ENCODE measurements around the gene NR5A2.

NR5A2 gene

DNA sequence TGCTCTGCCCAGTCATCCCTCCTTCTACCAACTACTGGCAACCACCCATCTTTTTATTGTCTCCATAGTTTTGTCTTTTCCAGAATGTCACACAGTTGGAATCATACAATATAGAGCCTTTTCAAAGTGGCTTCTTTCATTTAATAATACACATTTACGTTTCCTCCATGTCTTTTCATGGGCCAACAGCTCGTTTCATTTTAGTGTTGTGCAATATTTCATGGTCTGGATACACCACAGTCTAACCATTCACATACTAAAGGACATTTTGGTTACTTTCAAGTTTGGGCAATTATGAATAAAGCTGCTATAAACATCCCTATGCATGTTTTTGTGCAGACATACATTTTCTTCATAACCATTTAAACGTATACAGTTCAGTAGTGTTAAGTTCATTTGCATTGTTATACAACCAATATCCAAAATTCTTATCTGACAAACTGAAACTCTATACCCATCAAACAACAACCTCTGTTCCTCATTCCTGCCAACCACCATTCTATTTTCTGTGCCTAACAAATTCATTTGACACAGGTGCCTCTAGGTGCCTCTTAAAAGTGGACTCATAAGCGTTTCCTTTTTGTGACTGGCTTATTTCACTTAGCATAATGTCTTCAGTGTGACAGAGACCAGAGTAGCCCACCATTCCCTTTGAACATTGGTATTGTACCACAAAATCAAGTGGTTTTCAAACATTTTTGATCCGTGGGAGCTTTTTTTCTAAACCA lies 138.1 kb downstream of the NR5A2 start:
- no peak for DNase-seq (ENCODE audit: low read depth, low spot score)
- H3K9ac ChIP-seq (ENCODE audit: insufficient read length, low read depth) = no peak overlapping the region
- no peaks in the 10 kb centered on the region for H3K27me3 ChIP-seq (ENCODE audit: insufficient read depth, insufficient read length)
- H3K4me3 ChIP-seq (ENCODE audit: insufficient read length, low read depth) = no peak overlapping the region
- no peaks in the 10 kb centered on the region for H3K9me3 ChIP-seq (ENCODE audit: insufficient read depth, low read length)
- H3K4me1 ChIP-seq (ENCODE audit: insufficient read depth, insufficient read length) = no peaks in the 10 kb centered on the region
- H3K36me3 ChIP-seq (ENCODE audit: insufficient read depth, insufficient read length, low read length) = no peaks in the 10 kb centered on the region
- TF ChIP-seq ZNF274 (IDR thresholded peaks at IDR 0.05; ENCODE audit: low read depth, low read length) = no peak
- TF ChIP-seq SUZ12 (IDR thresholded peaks at IDR 0.05; ENCODE audit: extremely low read depth, insufficient read depth, insufficient read length) = no peak
- no peak for TF ChIP-seq YY1 (IDR thresholded peaks at IDR 0.05; ENCODE audit: insufficient read depth, insufficient read length)

GRCh38 chr1:200166411-200166810 lies 138.9 kb downstream of the NR5A2 start:
- H3K27me3 ChIP-seq (ENCODE audit: insufficient read depth, insufficient read length) = no peaks in the 10 kb centered on the region
- H3K4me3 ChIP-seq (ENCODE audit: insufficient read length, low read depth) = no peak overlapping the region
- H3K4me1 ChIP-seq (ENCODE audit: insufficient read depth, insufficient read length) = no peaks in the 10 kb centered on the region
- no peaks in the 10 kb centered on the region for H3K36me3 ChIP-seq (ENCODE audit: insufficient read depth, insufficient read length, low read length)
- TF ChIP-seq SUZ12 (IDR thresholded peaks at IDR 0.05; ENCODE audit: extremely low read depth, insufficient read depth, insufficient read length) (no peak), ZNF274 (IDR thresholded peaks at IDR 0.05; ENCODE audit: low read depth, low read length) (no peak), YY1 (IDR thresholded peaks at IDR 0.05; ENCODE audit: insufficient read depth, insufficient read length) (no peak)
- DNase-seq (ENCODE audit: low read depth, low spot score) = no peak
- no peak overlapping the region for H3K9ac ChIP-seq (ENCODE audit: insufficient read length, low read depth)
- no peaks in the 10 kb centered on the region for H3K9me3 ChIP-seq (ENCODE audit: insufficient read depth, low read length)

DNA sequence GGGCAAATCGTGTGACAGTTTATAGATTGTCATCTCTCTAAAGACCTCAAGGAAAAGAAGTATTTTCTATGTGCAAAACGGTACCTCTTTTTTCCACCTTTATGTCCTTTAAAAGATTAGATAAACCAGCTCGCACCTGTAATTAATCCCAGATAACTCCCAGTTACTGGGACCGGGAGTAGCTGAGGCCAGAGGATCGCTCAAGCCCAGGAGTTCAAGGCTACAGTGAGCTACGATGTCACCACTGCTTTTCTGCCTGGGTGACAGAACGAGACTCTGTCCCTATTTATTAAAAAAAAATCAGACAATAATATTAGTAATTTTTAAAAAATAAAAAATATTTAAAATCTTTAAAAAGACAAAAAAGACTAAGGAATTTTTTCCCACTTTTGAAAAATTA lies 141.4 kb downstream of the NR5A2 start:
- Histone ChIP-seq H3K9ac (ENCODE audit: insufficient read length, low read depth) (no peak overlapping the region), H3K4me3 (ENCODE audit: insufficient read length, low read depth) (no peak overlapping the region), H3K36me3 (ENCODE audit: insufficient read depth, insufficient read length, low read length) (no peaks in the 10 kb centered on the region), H3K9me3 (ENCODE audit: insufficient read depth, low read length) (no peaks in the 10 kb centered on the region), H3K4me1 (ENCODE audit: insufficient read depth, insufficient read length) (no peaks in the 10 kb centered on the region), H3K27me3 (ENCODE audit: insufficient read depth, insufficient read length) (no peaks in the 10 kb centered on the region)
- DNase-seq (ENCODE audit: low read depth, low spot score) = no peak
- TF ChIP-seq ZNF274 (IDR thresholded peaks at IDR 0.05; ENCODE audit: low read depth, low read length) (no peak), SUZ12 (IDR thresholded peaks at IDR 0.05; ENCODE audit: extremely low read depth, insufficient read depth, insufficient read length) (no peak), YY1 (IDR thresholded peaks at IDR 0.05; ENCODE audit: insufficient read depth, insufficient read length) (no peak)

DNA sequence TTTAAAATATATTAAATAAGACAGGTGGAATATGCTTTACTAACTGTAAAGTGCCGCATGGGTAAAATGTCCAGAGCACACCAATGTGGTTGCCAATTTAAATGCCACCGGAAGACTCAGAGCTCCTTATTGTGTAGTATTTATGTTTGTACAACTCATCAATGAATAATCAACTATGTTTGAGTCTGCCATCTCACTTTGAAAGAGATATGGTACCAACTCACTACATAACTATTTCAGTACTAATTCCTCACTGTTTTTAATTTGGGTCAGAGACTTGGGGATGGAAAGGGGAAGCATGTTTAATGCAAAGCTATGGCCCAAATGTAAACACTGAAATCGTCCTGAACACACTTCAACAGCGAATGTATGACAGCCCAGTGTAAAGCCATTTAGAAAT lies 144.8 kb downstream of the NR5A2 start:
- H3K4me1 ChIP-seq (ENCODE audit: insufficient read depth, insufficient read length) = no peaks in the 10 kb centered on the region
- no peaks in the 10 kb centered on the region for H3K9me3 ChIP-seq (ENCODE audit: insufficient read depth, low read length)
- H3K9ac ChIP-seq (ENCODE audit: insufficient read length, low read depth) = no peak overlapping the region
- TF ChIP-seq ZNF274 (IDR thresholded peaks at IDR 0.05; ENCODE audit: low read depth, low read length) = no peak
- no peak for TF ChIP-seq YY1 (IDR thresholded peaks at IDR 0.05; ENCODE audit: insufficient read depth, insufficient read length)
- TF ChIP-seq SUZ12 (IDR thresholded peaks at IDR 0.05; ENCODE audit: extremely low read depth, insufficient read depth, insufficient read length) = no peak
- H3K4me3 ChIP-seq (ENCODE audit: insufficient read length, low read depth) = no peak overlapping the region
- H3K27me3 ChIP-seq (ENCODE audit: insufficient read depth, insufficient read length) = no peaks in the 10 kb centered on the region
- H3K36me3 ChIP-seq (ENCODE audit: insufficient read depth, insufficient read length, low read length) = no peaks in the 10 kb centered on the region
- no peak for DNase-seq (ENCODE audit: low read depth, low spot score)

DNA sequence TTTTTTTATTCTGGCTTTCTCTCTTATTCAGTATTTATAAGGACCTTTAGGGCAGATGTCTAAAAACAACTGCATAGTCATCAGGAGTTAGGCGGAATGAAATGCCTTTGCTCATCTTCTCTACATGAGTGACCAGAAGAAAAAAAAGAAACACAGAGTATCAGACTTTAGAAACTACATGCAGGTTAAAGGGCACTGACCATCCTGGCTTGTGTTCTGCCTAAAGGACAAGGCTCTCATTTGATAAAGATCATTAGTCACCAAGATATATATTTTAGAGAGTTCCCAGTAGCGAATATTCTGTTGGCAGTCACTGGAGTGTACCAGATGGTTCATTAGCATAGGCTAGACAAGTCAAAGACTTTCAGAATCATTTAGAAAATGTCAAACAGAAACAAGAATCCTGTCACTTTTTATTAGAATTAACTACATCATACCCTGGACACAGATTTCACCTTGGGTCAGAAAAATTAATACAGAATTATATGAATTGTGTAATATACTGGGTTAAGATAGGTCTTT lies 145.6 kb downstream of the NR5A2 start:
- no peak for TF ChIP-seq SUZ12 (IDR thresholded peaks at IDR 0.05; ENCODE audit: extremely low read depth, insufficient read depth, insufficient read length)
- TF ChIP-seq ZNF274 (IDR thresholded peaks at IDR 0.05; ENCODE audit: low read depth, low read length) = no peak
- no peak for TF ChIP-seq YY1 (IDR thresholded peaks at IDR 0.05; ENCODE audit: insufficient read depth, insufficient read length)
- no peak for DNase-seq (ENCODE audit: low read depth, low spot score)
- Histone ChIP-seq H3K27me3 (ENCODE audit: insufficient read depth, insufficient read length) (no peaks in the 10 kb centered on the region), H3K9ac (ENCODE audit: insufficient read length, low read depth) (no peak overlapping the region), H3K9me3 (ENCODE audit: insufficient read depth, low read length) (no peaks in the 10 kb centered on the region), H3K4me3 (ENCODE audit: insufficient read length, low read depth) (no peak overlapping the region), H3K4me1 (ENCODE audit: insufficient read depth, insufficient read length) (no peaks in the 10 kb centered on the region), H3K36me3 (ENCODE audit: insufficient read depth, insufficient read length, low read length) (no peaks in the 10 kb centered on the region)

DNA sequence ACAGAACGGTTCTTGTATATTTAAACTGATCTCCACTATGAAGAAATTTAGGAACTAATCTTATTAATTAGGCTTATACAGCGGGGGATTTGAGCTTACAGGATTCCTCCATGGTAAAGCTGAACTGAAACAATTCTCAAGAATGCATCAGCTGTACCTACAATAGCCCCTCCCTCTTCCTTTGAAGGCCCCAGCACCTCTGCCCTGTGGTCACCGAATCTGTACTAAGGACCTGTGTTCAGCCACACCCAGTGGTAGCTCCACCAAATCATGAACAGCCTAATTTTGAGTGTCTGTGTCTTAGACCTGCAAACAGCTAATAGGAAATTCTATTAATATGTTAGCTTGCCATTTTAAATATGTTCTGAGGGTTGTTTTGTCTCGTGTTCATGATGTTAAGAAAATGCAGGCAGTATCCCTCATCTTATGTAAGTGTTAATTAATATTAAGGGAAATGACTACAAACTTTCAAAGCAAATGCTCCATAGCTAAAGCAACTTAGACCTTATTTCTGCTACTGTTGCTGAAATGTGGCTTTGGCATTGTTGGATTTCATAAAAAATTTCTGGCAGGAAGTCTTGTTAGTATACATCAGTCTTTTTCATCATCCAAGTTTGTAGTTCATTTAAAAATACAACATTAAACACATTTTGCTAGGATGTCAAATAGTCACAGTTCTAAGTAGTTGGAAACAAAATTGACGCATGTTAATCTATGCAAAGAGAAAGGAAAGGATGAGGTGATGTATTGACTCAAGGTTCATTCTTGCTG lies 147.2 kb downstream of the NR5A2 start:
- Histone ChIP-seq H3K36me3 (ENCODE audit: insufficient read depth, insufficient read length, low read length) (no peaks in the 10 kb centered on the region), H3K4me1 (ENCODE audit: insufficient read depth, insufficient read length) (no peaks in the 10 kb centered on the region), H3K9me3 (ENCODE audit: insufficient read depth, low read length) (no peaks in the 10 kb centered on the region), H3K9ac (ENCODE audit: insufficient read length, low read depth) (no peak overlapping the region), H3K27me3 (ENCODE audit: insufficient read depth, insufficient read length) (no peaks in the 10 kb centered on the region), H3K4me3 (ENCODE audit: insufficient read length, low read depth) (no peak overlapping the region)
- no peak for TF ChIP-seq SUZ12 (IDR thresholded peaks at IDR 0.05; ENCODE audit: extremely low read depth, insufficient read depth, insufficient read length)
- TF ChIP-seq YY1 (IDR thresholded peaks at IDR 0.05; ENCODE audit: insufficient read depth, insufficient read length) = no peak
- DNase-seq (ENCODE audit: low read depth, low spot score) = no peak

DNA sequence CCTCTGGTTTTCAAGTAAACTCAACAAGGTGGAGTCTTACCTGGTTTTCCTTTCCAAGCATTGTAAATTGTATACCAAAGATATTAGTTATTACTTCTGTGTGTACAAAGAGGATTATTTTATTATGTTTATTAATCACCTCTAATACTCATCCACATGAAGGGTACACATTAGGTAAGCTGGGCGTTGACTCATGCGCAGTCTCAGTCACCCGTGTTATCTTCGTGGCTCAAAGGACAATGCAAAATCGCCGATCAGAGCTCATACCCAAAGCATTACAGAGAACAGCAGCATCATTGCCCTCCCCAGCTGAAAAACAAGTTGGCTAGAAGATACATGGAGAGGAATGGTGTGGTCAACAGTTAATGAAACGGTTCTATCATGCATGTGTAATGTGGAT lies 148.7 kb downstream of the NR5A2 start:
- Histone ChIP-seq H3K9me3 (ENCODE audit: insufficient read depth, low read length) (no peaks in the 10 kb centered on the region), H3K4me1 (ENCODE audit: insufficient read depth, insufficient read length) (no peaks in the 10 kb centered on the region), H3K27me3 (ENCODE audit: insufficient read depth, insufficient read length) (no peaks in the 10 kb centered on the region), H3K9ac (ENCODE audit: insufficient read length, low read depth) (no peak overlapping the region), H3K36me3 (ENCODE audit: insufficient read depth, insufficient read length, low read length) (no peaks in the 10 kb centered on the region), H3K4me3 (ENCODE audit: insufficient read length, low read depth) (no peak overlapping the region)
- DNase-seq (ENCODE audit: low read depth, low spot score) = no peak
- TF ChIP-seq ZNF274 (IDR thresholded peaks at IDR 0.05; ENCODE audit: low read depth, low read length) (no peak), YY1 (IDR thresholded peaks at IDR 0.05; ENCODE audit: insufficient read depth, insufficient read length) (no peak), SUZ12 (IDR thresholded peaks at IDR 0.05; ENCODE audit: extremely low read depth, insufficient read depth, insufficient read length) (no peak)
